M059J (cell line): ENCODE results near the gene AQP3. TPM values are rescaled to one million over a fixed set of nuclear protein-coding genes. Genes with fewer than 3 reads are reported as not detected.
A peak's percentile ranks its signal among the peaks of the same experiment; 100 is the strongest.
"Not testable (repeated sequence)": the region's sequence is repeated elsewhere in the genome, so short reads cannot be mapped to it uniquely, and the experiment has no call there.

ENCODE experiments used
- DNase-seq: peaks from one replicate; pipeline ENCODE4 v3.0.0-alpha.2; 2012; ENCODE audit warnings: low read depth
- total RNA-seq: library from RNA; depleted of rRNA; stranded (reverse); fragments of >200 nt; shearing (Covaris generic); gene quantifications from 2 replicates; pipeline ENCODE4 v1.2.3, GENCODE V29; 2014; rRNA removed

AQP3 gene
- total RNA-seq: 0.57 and 1.1 TPM in 2 replicates

DNA sequence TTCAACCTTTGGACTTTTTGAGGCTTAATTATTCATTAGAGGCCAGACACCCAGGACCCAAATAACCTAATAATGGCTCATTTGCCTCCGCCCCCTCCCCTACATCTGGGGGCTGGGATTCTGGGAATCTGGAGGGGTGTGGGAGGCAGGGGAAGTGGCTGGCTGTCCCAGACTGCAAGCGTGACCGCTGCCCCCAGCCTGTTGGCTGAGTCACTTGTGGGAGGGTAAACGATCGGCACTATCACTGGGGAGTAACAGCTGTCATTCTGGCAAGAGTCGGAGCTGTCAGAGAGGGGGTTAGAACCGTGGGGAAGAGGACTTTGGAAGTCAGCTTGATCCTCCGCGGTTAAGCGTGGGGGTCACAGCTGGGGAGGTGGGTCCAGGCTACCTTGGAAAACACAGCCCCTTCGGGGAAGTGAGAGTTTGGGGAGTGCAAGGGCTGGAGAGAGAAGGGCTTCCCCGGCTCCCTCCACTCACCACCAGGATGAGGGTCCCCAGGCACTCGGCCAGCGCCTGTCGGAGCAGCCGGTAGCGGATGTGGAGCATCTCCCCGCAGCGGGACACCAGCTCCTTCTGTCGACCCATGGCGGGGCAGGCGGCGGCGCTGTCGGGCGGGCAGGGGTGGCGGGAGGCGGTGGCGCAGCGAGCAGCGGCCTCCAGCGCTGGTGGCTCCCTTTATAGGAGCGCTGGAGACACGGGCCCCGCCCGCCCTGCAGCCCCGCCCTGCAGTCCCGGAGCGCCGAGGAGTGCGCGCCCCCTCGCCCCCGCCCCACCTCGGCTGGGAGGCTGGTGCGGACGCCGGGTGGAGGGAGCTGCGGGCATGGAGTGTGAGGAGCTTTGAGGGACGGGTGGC is at the start of gene AQP3:
Gene AQP3, minus strand, starts transcription at position 648 of the 853 bp plus-strand sequence. Its CDS starts 63 bp downstream, at position 585.
- DNase-seq: peak; percentile 73

DNA sequence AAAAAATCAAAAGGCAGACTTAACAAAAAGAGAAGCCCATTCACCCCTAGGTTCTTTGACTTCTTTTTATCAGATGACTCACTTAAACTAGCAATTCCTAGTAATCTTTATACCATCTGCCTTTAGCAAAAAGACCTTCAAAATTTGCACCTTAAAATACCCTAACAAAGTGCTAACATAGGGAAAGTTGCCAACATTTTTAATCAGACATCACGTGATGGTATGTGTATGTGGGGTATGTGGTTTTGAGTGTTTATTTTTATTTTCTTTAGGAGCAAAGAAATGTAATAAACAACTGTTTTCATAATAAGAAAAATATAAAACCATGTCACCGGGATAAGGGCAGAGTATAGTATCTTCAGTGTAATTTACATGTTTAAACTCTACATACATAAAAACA is 46.4 kb upstream of the AQP3 start:
- peak; percentile 32 for DNase-seq

DNA sequence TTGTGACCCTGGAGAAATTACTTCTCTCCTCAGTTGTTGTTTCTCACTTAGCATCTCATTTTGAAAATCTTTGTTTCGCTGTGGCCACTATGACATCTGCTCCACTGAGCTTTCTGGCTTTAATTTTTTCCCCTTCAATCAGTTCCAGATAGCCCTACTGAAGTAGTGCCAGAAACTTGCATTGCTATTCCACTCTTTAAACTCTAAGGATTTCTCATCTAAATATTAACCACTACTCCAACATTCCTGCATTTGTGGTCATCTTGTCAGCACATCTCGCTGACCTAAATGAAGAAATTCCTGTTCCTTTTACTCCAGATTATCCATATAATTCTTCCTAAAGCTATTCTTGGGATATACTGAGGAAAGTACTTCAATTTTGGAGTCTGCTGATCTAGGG is 41.7 kb upstream of the AQP3 start:
- peak; percentile 13 for DNase-seq

DNA sequence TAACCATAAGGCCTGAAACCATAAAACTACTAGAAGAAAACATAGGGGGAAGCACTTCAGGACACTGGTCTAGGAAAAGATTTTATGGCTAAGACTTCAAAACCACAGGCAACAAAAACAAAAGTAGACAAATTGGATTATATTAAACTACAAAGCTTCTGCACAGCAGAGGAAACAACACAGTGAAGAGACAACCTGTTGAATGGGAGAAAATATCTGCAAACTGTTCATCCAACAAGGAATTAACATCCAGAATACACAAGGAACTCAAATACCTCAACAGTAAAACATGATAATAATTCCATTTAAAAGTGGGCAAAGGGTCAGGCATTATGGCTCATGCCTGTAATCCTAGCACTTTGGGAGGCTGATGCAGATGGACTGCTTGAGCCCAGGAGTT is 37.9 kb upstream of the AQP3 start:
- not testable (repeated sequence) for DNase-seq

DNA sequence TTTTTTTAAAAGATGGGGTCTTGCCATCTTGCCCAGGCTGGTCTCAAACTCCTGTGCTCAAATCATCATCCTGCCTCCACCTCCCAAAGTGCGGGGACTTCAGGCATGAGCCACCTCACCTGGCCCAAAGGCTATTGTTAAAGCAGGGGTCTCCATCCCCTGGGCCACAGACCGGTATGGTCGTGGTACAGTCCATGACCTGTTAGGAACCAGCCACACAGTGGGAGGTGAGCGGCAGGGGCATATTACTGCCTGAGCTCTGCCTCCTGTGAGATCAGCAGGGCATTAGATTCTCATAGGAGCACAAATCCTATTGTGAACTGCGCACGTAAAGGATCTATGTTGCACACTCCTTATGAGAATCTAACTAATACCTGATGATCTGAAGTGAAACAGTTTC is 33.6 kb upstream of the AQP3 start:
- DNase-seq: no peak

DNA sequence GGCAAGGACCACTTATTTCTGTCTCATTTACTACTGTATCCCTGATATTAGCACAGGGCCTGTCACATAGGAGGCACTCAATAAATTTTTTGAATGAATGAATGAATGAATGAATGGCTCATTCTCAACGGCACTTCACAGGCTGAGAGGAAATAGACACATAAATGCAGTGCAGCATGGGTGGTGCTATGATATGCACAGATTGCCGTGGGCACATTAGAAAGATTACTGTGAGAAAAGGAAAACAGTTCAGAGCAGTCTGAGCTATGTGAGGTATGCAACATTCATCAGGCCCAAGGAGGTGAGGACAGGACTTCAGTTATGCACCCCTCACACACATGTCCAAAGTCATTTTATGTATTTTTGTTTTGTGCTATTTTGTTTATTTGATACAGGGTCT is 32.7 kb upstream of the AQP3 start:
- DNase-seq: no peak

DNA sequence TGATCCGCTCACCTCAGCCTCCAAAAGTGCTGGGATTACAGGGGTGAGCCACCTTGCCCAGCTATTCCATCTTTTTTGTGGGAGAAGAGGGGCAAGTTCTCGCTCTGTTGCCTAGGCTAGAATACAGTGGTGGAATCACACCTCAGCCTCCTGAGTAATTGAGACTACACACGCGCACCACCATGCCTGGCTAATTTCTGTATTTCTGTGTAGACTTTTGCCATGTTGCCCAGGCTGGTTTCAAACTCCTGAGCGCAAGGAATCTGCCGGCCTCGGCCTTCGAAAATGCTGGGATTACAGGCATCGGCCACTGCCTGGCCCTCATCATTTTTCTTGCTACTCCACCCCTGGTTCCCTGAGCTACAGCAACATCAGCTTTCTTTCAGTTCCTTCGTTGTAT is 29.1 kb upstream of the AQP3 start:
- DNase-seq: no peak

DNA sequence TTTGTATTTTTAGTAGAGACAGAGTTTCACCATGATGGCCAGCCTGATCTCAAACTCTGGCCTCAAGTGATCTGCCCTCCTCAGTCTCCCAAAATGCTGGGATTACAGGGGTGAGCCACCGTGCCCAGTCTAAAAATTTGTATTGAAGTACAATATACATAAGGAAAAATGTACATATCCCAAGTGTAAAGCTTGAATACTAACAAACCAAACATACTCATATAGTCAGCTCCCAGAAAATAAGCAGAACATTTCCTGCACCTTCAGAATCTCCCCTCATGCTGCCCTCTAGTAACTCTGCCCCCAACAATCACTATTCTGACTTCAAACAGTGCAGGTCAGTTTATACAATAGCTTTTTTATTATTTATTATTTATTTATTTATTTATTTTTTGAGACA is 28.0 kb upstream of the AQP3 start:
- no peak for DNase-seq

DNA sequence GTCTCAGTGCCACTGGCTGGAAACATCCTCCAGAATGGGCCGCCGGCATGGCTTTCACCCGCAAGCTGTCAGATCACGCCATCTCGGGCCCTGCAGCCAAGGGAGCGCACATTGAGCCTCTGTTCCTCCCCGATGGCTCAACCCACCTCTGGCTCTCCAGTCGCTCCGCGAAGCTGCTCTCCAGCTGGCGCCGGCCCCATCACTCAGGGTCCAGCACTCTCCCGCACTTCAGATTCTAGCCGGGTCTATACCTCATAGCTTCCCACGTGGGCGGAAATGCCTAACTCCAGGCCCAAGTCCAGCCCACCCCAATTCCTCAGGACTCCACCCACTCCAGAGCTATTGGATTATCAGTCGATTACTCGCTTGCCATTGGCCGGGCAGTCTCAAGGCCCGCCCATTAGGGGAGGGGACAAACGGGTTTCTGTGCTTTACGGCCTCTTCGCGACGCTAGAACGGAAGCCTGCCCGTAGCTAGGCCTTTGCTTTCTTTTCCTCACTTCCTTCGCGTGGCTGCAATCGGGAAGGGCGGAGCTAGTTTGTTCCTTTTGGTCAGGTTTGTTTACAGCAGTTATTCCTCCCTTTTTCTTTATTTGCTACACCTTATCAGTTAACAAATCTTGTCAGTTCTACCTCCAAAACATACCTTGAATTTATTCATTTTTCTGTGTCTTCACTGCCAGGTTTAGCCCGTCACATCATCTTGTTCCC is 26.4 kb upstream of the AQP3 start, which contains the start of gene NOL6:
Gene NOL6, minus strand, starts transcription at position 282 of the 710 bp plus-strand sequence. Its CDS starts 82 bp downstream, at position 200.
- DNase-seq: peak; percentile 99

DNA sequence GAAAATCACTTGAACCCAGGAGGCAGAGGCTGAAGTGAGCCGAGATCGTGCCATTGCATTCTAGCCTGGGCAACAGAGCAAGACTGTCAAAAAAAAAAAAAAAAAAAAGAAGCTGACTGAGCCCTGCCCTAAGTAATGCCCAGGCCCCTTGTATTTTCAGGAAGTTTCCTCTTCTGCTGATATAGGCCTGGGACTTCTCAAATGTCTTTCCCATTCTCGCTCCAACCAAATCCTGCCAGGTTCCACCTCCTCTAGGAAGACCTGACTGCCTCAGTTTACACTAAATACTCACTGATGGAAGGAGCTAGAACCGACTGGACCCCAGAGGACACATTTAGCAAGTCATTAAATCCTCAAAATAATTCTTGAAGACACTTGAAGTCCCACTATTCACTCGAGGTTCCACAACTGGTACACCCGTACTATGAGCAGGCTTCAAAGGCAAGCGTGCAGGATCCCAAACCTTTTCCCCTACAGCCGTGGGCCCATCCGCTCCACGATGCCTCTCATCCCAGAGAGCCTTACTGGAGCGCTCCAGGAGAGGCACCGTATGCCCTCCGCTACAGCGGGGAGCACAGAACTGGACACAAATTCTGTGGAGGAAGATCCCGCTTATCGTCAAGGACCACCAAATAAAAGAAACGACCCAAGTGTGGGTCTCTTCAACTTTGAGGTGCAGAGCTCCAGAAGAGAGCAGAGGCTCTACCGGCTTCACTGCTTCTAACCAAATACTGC is 25.7 kb upstream of the AQP3 start:
- DNase-seq: no peak

DNA sequence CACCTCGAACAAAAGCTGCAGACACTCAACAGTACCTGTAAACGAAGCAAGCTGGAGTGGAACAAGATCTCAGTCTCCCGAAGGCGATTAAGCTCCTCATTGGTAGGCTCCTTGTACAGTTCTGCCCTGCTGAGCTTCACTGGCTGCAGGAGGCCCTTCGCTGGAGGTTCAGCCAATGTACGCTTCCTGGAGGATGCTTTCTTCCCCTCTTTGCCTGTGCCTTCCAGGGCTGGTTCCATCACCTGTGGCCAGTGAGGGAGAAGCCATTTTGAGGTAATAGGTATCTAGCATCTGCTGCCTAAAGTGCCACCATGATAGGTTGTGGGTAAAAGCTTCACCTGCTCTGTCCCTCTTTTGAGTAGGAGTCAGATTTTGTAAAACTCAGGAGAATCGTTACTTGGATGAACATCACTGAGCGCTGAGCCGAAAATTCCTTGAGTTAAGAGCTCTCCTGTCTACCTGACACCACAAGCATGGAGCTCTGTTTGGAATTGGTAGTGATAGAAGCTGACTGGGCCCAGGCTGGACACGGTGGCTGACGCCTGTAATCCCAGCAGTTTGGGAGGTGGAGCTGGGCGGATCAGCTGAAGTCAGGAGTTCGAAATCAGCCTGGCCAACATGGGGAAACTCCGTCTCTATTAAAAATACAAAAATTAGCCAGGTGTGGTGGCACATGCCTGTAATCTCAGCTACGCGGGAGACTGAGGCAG is 24.9 kb upstream of the AQP3 start:
- DNase-seq: no peak

DNA sequence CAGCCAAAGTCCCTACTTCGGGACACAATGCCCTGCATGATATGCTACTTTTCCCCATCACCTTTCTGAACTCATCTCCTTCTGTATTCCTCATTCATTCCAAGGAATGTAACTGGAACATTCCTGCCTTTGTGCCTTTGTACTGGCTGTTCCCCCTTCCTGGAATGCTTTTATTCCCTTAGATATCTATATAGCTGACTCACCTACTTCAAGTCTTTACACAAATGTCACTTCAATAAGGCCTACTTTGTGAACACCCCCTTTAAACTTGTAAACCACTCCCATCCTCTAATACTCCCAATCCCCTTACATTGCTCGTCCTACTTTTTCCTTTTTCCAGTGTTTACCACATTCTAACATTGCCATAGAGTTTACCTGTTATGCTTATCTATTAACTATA is 24.0 kb upstream of the AQP3 start:
- no peak for DNase-seq

DNA sequence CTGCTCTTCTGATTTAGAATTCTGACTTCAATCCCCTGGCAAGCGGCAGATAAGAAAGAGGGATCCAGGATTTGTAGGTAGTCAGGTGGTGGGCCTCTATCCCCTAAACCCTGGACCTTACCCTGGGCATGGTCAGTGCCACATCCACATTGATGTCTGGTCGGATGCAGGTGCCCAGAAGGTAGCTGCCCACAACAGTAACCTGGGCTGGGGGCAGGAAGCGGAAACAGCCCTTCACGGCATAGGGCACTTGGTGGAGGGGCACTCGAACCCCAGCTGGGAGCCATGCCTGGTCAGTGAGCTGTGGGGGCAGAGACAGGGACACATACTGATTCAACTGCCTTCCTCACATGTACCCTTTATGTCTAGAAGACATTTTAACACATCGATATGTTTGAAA is 22.5 kb upstream of the AQP3 start:
- DNase-seq: no peak

DNA sequence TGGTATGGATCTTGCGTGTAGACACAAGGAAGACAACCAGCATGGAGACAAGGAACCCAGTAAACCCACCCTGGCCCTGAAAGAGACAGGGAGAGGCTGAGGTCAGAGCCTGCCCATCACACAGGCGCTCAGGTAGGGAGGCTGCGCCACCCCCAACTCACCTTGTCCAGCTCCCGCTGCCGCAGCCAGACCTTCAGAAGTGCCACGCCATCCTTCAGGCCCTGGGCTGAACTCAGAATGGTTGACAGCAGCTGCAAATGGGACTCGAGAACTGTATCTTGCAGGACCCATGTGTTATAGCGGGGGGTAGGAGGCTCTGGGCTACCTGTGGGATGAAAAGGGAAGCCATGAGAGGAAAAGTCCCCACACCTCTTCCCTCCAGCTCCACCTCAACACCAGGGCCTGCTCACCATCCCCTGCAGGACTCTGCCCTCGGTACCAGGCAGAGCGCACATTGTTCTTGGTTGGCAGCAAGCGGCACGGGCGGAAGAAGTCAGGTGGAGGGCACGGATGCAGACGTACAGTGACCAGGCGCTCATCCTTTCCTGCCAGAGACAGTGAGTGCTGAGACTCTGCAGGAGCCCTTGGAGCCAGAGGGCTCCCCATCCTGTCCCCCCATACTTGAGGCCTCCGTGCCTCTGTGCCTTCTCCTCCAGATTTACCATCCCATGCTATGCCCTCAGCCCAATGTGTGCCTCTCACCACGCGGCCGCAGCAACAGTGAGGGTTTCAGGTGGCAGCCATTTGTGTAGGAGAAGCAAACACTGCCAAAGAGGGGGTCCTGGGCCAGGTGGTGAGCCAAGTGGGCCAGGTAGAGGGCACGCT is 21.6 kb upstream of the AQP3 start:
- DNase-seq: no peak

DNA sequence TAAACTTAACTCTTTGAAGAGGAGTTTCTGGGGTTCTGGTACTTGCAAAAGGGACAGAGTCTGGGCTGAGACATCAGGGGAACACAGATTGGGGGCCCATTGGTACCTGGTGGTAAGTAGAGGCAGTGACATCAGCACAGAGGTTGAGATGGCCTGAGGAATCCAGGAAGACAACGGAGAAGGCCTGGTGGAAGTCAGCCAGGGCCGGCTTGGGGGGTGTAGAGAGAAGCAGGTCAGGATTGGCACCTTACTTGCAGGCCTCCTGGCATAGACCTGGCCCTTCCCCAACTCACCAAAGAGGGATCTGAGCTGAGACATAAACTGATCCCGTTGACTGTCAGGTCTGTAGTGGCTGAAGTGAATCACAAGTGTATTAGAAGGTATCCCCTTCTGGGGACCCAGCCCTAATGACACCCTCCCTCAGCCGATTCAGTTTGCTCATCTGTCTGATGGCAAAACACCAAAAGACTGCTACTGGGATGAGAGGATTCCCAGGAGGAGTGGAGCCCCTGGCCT is 20.9 kb upstream of the AQP3 start:
- no peak for DNase-seq

DNA sequence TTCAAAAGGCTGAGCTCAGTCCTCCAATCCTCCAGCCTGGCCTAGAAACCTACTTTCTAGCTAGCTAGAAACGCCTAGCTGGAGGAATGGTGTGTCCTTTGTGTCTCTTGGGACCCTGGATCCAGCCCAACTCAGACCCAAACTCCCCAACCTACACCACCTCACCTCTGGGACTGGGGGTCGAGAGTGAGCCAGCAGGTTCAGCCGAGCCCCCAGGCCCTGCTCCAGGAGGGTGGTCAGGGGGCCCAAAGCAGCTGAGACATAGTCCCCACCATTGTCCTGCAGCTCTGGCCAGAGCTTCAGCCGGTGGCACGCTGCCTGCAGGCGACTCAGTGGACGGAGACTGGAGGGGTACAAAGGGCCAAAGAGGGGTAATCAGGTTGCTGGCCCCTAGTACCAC is 20.1 kb upstream of the AQP3 start:
- no peak for DNase-seq

DNA sequence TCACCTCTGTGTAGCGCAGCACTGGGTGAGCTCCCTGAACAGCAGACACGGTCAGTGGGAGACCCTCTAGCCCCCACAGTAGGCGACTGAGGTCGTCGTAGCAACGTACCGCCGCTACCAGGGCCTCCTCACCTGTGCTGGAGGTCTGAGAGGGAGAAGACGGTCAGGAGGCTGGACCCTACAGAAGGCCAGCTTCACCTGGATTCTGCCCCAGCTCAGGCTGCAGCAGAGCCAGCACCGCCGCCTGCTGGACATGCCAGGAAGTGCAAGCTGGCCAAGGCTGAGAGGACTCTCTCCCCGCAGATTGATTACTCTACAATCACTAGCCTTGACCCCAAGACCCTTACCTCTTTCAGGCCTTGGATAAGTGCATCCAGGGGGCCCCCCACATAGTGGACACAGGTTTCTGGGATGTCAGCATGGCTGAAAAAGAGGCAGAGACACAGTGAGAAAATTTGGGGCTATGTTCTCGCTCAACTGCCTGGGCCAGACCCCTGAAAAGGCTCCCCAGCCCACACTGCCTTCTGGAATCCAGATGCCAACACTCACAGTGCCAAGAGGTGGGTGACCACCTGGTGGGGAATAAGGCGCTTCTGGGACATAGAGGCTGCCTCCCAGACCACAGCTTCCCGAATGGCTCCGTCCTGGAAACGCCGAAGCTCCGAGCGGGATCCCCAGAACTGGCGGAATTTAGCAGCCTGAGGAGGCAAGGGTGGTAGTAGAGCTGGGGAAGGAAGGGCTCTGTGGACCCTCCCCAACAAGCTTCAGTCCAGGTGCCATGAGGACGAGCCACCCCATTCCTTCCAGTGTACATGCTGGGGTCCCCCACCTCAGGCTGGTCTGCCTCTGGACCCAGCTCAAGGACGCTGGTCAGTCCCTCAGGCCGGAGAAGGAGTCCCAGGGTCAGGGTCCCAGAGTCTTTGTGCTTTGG is 19.4 kb upstream of the AQP3 start:
- no peak for DNase-seq

DNA sequence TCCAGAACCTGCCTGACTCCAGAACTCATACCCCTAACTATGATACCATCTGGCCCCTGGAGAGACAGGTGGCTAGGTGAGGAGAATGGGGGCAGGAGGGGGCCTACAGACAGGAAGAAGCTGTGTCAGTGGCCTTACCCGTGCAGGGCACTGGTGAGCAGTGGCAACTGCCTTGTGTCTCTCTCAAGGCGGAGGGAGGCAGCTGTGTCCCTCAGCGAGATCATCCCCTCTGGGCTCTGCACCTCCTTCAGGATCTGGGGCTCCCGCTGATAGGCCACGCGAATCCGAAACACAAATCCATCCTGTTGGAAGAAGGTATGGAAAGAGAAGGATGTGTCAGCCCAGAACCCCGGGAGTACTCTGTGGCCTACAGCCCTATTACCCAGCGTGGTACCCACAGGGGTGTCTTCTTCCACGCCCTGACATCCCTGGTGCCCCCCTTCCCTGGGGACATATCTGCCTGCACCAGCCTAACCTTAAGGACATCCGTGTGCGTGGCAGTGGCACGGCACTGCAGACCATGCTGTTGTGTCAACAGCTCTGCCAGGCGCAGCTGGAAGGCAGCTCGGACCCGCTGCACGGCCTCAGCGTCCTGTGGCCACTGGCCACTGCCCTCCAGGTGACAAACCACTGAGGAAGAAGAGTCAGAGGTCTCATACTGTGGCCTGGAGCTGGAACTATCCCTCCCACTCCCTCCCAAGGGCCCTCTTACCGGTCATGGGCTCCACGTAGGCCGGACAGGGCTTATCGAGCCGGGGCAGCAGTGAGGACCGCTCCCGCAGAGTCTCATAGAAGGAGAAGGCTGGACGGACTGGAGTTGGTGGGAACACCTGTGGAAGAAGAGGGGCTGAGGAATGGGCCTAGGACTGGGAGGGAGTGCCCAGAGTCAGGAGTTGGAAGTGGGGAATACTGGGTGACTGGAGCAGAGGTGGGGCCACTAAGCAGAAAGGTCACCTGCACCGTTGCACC is 18.5 kb upstream of the AQP3 start:
- no peak for DNase-seq
